GM18508 (cell line): ENCODE data around the gene YPEL1.
"Not testable (repeated sequence)": the region's sequence is repeated elsewhere in the genome, so short reads cannot be mapped to it uniquely, and the experiment has no call there.

Experiments
- ATAC-seq: cut with Tn5 transposase; IDR thresholded peaks from one replicate; pipeline ENCODE4 v1.9.1; 2021; ENCODE audit warnings: moderate number of reproducible peaks; ENCODE audit not compliant: insufficient read depth, unreplicated experiment

The YPEL1 gene

DNA sequence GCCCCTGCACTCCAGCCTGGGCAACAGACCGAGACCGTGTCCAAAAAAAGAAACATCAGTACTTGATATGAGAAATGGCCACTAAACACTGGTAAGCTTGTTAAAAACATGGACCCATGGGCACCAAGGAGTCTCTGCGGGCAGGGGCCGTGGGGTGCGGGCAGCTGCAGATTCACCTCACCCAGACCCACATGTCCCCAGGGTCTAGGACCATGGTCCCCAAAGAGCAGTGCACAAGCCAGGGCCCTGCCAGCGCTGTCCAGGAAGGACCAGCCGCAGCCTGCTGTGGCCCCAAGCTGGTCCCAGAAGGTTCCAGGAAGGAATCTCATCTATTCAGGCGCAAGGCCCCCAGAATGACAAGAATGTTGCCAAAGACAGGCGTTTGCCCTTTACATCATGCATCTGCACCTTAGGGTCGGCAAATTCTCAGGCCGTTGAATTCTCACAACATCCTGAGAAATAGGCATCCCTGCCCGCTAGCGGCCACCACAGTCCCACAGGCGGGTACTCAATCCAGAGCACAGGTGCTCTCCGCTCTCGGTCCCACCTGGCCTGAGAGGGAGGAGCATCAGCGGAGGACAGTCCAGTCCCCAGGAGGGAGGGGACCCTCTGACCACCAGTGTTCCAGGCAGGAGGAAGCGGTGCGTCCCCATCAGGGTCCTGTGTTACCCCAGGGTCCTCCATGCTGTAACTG lies 9.5 kb downstream of the YPEL1 start:
- ATAC-seq = no peak

DNA sequence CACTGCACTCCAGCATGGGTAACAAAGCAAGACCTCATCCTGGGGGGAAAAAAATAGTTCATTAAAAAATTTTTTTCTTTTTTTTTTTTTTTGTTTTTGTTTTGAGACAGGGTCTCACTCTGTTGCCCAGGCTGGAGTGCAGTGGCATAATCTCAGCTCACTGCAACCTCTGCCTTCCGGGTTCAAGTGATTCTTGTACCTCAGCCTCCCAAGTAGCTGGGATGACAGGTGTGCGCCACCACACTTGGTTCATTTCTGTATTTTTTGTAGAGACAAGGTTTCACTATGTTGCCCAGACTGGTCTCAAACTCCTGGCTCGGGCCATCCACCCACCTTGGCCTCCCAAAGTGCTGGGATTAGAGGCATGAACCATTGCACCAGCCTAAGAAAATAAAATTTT lies 11.1 kb downstream of the YPEL1 start:
- not testable (repeated sequence) for ATAC-seq

DNA sequence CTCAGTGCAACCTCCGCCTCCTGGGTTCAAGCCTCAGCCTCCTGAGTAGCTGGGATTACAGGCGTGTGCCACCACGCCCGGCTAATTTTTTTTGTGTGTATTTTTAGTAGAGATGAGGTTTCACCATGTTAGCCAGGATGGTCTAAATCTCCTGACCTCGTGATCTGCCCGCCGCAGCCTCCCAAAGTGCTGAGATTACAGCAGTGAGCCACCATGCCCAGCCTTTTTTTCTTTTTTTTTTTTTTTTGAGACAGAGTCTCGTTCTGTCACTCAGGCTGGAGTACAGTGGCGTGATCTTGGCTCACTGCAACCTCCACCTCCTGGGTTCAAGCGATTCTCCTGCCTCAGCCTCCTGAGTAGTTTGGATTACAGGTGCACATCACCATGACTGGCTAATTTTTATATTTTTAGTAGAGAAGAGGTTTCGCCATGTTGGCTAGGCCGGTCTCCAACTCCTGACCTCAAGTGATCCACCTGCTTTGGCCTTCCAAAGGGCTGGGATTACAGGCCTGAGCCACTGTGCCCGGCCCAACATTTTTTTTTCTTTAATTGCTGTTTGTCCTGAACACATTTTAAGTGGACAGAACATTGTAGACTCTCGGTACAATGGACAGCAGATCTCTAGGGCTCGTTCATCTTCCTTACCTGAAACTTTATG lies 14.3 kb downstream of the YPEL1 start:
- not testable (repeated sequence) for ATAC-seq

DNA sequence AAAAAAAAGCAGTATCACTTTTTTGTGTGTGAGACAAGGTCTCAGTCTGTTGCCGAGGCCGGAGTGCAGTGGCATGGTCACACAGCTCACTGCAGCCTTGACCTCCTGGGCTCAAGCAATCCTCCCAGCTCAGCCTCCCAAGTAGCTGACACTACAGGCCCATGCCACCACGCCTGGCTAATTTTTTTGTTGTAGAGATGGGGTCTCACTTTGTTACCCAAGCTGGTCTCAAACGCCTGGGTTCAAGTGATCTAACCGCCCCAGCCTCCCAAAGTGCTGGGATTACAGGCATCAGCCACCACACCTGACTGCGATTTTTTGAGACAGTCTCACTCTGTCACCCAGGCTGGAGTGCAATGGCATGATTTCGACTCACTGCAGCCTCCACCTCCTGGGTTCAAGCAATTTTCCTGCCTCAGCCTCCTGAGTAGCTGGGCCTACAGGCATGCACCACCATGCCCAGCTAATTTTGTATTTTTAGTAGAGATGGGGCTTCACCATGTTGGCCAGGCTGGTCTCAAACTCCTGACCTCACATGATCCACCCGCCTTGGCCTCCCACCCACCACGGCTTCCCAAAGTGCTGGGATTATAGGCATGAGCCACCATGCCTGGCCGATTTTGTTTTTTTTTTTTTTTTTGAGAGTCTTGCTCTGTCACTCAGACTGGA lies 15.3 kb downstream of the YPEL1 start:
- ATAC-seq = not testable (repeated sequence)

DNA sequence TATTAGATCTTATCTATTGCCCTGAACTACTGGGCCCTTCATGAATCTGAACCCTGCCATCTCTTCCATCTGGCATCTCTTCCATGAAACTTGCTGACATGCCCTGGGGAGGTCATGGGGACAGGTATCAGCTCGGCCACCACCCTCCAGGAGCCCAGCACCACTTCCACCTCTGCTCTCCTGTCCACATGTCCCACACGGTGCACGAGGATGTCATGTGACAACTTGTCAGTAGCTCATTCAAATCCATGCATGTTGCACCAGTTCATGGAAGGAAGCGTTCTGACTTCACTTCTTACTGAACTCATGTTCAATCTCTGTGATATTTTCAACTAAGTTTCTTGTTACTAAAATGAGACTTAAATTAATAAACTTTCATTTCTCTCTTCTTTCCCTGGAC lies 16.6 kb downstream of the YPEL1 start:
- no peak for ATAC-seq

DNA sequence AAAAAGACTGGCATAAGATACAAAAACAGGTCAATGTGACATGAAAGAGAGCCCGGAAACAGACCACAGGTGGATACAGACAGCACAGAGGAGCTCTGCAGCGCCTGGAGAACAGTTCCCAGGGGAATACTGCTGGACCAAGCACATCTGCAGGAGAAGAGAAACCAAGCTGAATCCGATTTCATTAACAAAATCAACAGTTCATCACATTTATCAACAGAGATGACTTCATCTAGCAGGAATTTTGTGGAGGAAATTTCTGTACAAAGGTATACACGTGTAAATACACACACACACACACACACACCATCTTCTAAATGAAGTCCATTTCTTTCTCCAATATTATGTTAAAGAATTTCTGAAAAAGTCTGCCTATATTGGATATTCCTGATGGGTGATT lies 17.1 kb downstream of the YPEL1 start:
- no peak for ATAC-seq

DNA sequence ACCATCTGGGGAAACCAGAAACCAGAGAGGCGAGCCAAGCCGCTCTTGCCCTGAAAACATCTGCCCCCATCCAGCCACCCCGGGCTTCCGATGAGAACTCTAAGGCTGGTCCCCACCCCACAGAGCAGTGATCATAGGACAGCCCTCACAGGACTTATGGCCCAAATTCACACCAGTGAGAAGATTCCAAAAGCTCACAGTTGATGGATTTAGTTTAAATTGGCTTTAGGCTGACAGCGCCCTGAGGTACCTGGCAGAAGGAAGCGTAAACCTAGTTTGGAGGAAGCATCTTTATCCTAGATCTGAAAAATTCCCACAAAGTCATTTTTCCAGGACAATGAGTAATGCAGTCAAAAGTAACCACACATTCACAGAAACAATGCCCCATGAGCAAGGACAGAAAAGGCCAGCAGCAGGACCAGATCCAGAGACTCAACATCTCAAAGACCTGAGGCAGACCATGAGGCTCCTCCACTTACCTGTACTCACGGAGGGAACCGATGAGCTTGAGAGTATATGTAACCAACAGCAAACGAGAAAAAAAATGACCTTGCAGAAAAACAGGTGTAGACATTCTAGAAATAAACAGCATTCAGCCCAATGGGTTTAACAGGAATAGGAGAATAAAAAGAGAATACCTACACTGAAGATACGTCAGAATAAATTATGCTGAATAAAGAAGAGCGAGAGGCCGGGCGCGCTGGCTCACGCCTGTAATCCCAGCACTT lies 19.0 kb downstream of the YPEL1 start:
- ATAC-seq = not testable (repeated sequence)

DNA sequence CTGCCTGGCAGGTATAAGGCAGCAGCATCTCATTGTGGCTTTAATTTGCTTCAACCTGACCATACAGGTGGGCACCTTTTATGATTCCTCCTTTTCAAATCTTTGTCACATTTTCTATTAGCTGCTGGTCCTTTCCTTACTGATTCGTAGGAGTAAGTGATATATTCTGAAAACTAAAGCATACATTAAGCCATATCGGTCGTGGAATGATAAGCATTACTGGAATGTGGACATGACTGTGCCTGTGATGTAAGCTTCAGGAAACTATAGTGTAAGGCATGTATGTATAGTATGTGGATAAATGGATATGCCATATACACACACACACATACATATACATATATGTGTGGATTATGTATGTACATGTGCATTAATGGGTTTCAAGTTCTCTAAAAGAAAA lies 20.8 kb downstream of the YPEL1 start:
- ATAC-seq = no peak

DNA sequence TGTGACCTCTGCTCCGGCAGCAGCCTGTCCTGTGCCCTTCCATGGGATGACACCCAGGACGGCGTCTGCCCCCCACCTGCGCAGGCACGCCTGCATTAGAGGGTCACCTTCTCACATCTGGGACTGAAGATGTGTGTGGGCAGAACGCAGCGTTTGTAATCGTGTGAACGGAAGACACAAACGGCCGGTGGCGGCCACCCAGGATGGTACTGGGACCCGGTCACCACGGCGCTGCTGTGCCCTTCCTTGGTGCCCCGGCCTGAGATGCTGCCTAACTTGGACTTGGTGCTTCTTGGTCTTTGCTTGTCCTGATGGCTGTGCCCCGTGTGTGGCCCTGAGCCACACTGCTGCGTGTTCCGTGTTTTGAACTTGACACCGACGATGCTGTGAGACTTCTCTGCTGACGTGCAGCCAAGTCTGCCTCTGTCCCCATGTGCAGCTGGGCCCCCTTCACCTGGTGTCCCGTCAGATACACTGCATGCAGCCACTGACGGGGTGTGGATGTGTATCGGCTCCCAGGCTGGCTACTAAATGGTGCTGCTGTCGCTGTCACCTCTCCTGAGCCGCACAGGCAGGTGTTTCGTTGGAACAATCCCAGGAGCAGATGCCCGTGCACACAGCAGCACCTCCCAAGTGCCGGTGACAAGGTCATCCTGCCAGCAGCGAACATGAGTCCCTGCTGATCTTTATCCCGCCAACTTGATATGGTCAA lies 21.4 kb downstream of the YPEL1 start:
- no peak for ATAC-seq

DNA sequence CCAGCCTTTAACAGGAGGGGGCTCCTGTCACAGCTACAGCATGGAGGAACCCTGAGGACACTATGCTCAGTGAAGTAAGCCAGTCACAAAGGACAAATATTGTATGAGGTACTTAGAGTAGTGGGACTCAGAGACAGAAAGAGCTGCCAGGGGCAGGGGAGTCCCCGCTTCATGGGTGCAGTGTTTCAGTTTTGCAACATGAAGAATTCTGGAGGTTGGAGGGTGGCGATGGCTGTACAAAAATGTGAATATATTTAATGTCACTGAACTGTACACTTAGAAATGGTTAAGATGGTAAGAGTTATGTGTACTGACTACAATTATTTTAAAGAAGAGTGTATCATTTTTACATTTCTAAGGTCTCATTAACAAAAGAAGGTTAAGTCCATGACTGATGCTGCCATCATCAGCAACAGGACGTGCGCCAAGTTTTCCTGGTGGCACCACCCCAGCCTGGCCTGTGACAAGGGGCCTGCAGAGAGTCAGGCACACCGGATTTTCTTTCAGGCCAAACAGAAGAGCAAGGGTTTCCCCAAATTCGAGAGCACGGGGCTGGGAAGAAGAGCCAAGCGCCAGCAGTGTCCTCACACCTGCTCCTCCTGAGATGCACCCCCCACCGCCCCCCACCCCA lies 22.1 kb downstream of the YPEL1 start:
- no peak for ATAC-seq

DNA sequence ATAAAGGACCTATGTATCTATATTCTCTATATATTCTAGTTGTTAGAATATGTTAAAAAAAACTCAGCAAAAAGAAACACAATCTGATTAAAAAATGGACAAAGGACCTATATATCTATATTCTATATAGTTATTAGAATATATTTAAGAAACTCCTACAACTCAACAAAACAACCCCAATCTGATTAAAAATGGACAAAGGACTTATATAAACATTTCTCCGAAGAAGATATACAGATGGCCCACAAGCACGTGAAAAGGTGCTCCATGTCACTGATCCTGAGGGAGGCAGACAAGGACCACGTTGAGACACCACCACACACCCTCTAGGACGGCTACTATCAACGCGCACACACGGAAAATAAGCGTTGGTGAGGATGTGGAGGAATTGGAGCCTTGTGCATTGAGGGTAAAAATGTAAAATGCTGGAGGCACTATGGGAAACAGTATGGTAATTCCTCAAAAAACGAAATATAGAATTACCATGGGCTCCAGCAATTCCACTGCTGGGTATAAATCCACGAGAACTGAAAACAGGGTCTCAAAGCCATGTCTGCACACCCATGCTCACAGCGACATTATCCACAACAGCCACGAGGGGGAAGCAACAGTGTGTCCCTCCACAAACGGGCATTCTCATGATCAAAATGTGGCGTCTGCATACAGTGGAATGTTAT lies 22.7 kb downstream of the YPEL1 start:
- ATAC-seq = no peak

DNA sequence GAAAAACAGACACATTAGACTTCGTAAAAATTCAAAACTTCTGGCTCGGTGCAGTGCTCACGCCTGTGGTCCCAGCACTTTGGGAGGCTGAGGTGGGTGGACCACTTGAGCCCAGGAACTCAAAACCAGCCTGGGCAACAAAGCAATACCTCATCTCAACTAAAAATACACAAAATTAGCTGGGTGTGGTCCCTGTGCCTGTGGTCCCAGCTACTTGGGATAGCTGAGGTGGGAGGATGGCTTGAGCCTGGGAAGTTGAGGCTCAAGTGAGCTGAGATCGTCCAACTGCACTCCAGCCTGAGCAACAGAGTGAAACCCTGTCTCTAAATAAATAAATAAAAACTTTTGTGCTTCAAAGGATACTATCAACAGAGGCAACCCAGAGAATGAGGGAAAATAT lies 23.7 kb downstream of the YPEL1 start:
- no peak for ATAC-seq

DNA sequence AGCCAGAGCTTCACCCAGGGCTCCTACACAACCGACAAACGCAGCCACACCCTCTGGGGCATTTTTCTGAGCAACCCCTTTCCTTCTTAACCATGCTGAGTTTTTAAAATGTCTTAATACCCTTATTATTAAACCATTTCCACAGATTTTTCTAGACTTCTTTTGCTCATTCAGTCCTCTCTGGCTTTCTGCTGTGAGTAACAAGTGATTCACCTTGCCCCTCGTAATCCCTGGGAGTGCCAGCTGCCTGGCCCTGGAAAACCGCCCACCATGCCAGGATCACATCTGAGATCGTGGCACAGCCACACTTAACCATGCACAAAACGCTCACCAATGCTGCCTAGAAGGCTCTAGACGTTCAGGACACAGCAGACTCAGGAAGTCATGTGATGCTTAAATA lies 25.4 kb downstream of the YPEL1 start:
- ATAC-seq = no peak

DNA sequence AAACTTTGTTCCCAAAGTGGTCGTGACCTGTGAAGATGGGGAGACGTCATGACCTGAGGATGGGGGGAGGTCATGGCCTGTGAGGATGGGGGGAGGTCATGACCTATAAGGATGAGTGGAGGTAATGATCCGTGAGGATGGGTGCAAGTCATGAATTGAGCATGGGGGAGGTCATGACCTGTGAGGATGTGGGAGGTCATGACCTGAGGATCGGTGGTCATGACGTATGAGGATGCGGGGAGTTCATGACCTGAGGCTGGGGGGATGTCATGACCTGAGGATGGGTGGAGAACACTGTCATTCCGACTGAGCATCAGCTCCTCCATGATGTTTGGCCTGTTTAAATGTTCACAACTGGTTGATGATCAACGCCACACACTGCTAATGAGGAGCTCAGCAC lies 25.9 kb downstream of the YPEL1 start:
- ATAC-seq = no peak

DNA sequence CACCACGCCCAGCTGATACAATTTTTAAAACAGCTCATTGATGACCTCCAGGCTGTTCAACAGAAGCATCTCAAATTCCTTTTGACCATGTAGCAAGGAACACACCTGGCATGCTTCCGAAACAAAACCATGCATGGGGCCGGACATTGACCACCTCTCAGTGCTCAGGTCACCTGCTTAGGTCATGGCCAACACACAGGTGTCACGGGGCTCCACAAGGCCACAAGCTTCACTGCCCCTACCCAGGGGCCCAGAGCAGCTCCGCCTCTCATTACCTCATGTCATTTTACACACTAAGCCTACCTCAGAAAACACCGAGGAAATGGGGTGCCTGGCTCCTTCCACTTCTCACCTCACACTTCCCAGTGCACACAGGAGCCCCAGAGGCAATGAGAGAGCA lies 26.6 kb downstream of the YPEL1 start:
- no peak for ATAC-seq

DNA sequence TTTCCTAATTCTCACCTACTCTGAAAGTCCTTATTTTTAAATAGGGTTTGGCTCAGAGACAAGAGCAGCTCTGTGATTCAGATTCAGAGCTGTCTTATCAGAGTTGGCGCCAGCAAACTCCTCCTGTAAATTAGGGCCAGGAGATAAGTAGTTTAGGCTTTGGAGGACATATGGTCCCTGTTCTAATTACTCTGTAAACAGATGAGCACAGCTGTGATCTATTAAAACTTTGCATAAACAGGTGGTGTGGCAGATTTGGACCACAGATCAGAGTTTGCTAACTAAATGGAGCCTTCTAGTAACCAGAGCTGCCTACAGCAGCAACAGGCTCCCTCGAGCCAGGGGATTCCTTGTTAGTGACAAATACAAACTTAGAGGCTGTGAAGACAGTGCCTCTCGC lies 27.9 kb downstream of the YPEL1 start:
- no peak for ATAC-seq

DNA sequence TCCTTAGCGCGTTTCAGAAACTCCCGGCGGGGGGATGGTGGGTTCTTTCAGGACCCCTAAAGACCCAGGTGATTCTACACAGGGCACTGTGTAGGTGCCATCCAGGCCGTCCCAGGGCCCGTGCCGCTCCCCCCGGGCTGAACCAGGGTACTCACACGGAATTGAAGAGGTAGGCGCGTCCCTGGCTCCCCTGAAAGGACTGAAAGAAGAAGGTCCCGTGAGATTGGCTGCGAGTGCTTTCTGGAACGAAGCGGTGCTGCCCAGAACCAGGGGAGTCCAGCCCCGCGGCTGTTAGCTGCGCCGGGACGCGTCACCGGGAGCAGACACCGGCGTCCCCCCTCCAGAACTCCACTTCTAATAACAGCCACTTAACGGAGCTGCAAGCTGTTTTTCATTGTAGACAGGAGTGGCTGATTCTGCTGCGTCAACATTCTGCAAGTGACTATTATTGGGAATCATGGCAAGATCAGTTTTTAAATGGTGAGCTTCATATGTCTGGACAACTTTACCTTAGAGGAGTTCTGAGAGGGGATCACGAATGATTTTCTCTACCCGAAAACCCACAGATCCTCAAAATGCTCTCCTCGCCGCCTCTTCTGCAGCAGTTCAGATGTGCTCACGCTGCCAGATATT lies 31.8 kb downstream of the YPEL1 start:
- no peak for ATAC-seq

DNA sequence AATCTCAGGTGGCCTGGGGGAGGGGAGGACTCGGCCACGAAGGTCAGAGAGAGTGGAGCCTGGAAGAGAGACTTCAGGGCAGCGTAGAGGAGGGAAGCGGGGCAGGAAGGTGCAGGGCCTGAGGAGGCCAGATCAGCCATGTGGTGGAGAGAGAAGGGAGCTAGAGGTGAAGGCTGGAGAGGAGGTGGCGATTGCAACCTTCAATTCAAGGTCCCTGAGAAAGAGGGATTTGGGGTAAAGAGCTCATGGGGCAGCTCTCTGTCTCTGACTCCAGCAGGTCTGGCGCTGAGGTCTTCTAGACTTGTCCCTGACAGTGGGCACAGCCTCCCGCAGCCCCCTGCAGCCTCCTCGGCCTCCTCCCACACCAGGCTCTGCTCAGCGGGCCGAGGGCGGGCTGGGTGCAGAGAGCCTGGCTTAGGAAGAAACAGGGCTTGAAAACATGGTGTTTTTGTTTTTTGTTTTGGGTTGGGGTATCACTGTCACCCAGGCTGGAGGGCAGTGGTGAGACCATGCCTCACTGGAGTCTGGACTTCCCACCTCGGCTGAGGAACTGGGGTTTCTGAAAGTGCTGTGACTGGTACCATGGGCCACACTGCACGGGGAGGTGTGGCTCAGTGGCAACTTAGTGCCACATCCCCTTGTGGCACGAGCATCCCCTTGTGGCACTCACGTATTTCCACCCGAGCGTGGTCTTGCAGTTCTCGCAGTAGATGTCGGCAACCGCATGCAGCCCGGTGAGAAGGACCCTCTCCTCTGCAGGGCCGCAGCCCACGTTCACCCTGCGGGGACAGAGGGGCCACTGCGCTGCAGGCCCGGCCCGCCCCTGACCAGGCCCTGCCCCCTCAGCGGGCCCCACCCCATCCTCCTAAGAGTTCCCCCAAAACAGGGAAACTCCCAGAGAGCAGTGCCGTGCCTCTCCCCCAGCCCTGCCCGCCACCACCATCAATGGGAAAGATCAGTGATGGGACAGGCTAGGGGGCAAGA lies 32.6 kb downstream of the YPEL1 start:
- ATAC-seq = no peak
